Esophagus squamous epithelium (tissue), 4 donors: Measurements from ENCODE around the gene COX6B2.

Experiments
- POLR2A ChIP-seq, 4 donors: fragments of 450-650 bp; IDR thresholded peaks; one replicate each; pipeline ENCODE4 v1.6.1; 2017; ENCODE audit warnings: antibody characterized with exemption in 4 of 4, mild to moderate bottlenecking in 4 of 4, moderate library complexity in 3 of 4
- TF ChIP-seq, protein P1 (sequence below), 6 experiments: fragments of 450-650 bp in 4 of 6; fragments of 200-600 bp in 2 of 6; sonication (generic) in 2 of 6; IDR thresholded peaks; one replicate each; pipeline ENCODE4 v1.5.1; 2016 to 2019; ENCODE audit warnings: antibody characterized with exemption in 6 of 6, mild to moderate bottlenecking in 4 of 6, moderate library complexity in 4 of 6

DNA sequence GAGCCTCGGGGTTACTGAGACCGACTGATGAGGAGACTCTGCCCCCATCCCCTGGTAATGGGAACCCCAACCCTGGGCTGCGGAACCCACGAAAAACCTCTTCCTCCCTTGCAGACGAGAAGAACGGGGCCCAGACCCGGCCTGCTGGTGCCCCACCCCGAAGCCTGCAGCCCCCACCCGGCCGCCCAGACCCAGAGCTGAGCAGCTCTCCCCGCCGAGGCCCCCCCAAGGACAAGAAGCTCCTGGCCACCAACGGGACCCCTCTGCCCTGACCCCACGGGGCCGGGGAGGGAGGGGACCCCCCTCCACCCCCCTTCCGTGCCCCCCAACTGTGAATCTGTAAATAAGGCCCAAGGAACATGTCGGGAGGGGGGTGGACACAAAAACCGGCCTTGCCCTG, 42.7 kb downstream of the COX6B2 start:
- TF ChIP-seq, protein P1, sequence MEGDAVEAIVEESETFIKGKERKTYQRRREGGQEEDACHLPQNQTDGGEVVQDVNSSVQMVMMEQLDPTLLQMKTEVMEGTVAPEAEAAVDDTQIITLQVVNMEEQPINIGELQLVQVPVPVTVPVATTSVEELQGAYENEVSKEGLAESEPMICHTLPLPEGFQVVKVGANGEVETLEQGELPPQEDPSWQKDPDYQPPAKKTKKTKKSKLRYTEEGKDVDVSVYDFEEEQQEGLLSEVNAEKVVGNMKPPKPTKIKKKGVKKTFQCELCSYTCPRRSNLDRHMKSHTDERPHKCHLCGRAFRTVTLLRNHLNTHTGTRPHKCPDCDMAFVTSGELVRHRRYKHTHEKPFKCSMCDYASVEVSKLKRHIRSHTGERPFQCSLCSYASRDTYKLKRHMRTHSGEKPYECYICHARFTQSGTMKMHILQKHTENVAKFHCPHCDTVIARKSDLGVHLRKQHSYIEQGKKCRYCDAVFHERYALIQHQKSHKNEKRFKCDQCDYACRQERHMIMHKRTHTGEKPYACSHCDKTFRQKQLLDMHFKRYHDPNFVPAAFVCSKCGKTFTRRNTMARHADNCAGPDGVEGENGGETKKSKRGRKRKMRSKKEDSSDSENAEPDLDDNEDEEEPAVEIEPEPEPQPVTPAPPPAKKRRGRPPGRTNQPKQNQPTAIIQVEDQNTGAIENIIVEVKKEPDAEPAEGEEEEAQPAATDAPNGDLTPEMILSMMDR (IDR thresholded peaks at IDR 0.05): no peak
- TF ChIP-seq POLR2A (IDR thresholded peaks at IDR 0.05): no peak
